Measurements from ENCODE around the gene SPNS2. TPM values are rescaled to one million over a fixed set of nuclear protein-coding genes. Genes with fewer than 3 reads are reported as not detected.

SPNS2 gene
- total RNA-seq, 1 donor from 2014 or later: 0.34 TPM

- H3K36me3 ChIP-seq: no peaks in the 10 kb centered on the region
- peaks cover 6% of the 10 kb centered on the region for H3K36me3 Mint-ChIP-seq
These were observed 52.5 kb downstream of the SPNS2 start for GRCh38 chr17:4551141-4551540.

DNA sequence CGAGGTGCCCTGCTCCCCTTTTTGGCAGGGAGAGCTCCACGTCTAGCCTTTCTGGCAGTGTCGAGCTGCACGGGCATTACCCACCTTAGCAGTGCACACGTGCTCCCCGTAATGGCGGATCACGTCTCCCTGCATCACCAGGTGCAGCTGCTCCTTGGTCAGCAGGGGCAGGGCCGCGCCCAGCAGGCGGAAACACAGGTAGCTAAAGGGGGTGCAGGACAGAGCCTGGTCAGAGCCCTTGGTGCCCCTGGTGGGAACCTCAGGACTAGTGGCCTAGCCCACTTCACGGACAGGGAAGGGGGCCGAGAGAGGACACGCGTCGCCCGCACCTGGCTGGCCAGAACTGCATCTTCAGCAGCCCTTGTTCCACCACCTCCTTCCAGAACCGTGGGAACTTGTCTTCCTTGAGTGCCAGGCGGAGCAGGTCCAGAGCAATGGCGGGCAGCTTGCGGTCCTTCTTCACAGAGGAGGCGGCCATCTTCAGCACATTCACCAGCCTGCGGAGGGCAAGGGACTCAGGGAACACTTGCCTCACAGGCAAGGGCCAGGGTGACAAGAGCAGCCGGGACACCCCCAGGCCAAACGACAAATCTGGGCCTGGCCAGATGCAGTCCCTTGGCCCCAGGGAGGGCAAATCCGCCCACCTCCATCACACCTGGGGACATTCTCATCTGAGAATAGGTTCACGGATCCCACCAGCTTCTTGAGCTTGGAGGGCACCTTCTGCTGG, 53.3 kb downstream of the SPNS2 start:
- Mint-ChIP-seq H3K36me3 (peaks cover 6% of the 10 kb centered on the region), H3K27me3 (ENCODE audit: insufficient read depth, low read depth) (peaks cover 10% of the 10 kb centered on the region), H3K4me3 (no peak overlapping the region), H3K9me3 (no peaks in the 10 kb centered on the region), H3K27ac (no peak overlapping the region), H3K4me1 (peaks cover 23% of the 10 kb centered on the region)
- no peak overlapping the region for H3K9ac ChIP-seq
- TF ChIP-seq, protein P1, sequence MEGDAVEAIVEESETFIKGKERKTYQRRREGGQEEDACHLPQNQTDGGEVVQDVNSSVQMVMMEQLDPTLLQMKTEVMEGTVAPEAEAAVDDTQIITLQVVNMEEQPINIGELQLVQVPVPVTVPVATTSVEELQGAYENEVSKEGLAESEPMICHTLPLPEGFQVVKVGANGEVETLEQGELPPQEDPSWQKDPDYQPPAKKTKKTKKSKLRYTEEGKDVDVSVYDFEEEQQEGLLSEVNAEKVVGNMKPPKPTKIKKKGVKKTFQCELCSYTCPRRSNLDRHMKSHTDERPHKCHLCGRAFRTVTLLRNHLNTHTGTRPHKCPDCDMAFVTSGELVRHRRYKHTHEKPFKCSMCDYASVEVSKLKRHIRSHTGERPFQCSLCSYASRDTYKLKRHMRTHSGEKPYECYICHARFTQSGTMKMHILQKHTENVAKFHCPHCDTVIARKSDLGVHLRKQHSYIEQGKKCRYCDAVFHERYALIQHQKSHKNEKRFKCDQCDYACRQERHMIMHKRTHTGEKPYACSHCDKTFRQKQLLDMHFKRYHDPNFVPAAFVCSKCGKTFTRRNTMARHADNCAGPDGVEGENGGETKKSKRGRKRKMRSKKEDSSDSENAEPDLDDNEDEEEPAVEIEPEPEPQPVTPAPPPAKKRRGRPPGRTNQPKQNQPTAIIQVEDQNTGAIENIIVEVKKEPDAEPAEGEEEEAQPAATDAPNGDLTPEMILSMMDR (IDR thresholded peaks at IDR 0.05): no peak
- TF ChIP-seq EZH2 (IDR thresholded peaks at IDR 0.05): no peak
- no peak for TF ChIP-seq EZH2phosphoT487 (IDR thresholded peaks at IDR 0.05)
- no peaks in the 10 kb centered on the region for H3K36me3 ChIP-seq
- peaks cover 11% of the 10 kb centered on the region for H3F3A ChIP-seq (ENCODE audit: low read depth)
- no peak overlapping the region for H2AFZ ChIP-seq (replicated peaks)
- peaks cover 4% of the 10 kb centered on the region for H4K20me1 ChIP-seq (ENCODE audit: low read depth)
- H3K27me3 ChIP-seq: no peaks in the 10 kb centered on the region
- no peak overlapping the region for H3K4me3 ChIP-seq
- peaks cover 20% of the 10 kb centered on the region for H3K4me1 ChIP-seq
- H3K79me2 ChIP-seq (ENCODE audit: low read depth): peaks cover 18% of the 10 kb centered on the region
- no peak overlapping the region for H3K4me2 ChIP-seq
- no peaks in the 10 kb centered on the region for H3K9me3 ChIP-seq (ENCODE audit: low read depth)
- H3K27ac ChIP-seq: no peak overlapping the region
- no peak for DNase-seq (ENCODE audit: low spot score)

More at GRCh38 chr17:4551141-4551540, 52.5 kb downstream of the SPNS2 start:
- Histone ChIP-seq H3F3A (ENCODE audit: low read depth) (peaks cover 8% of the 10 kb centered on the region), H3K27me3 (no peaks in the 10 kb centered on the region), H3K4me3 (no peak overlapping the region), H2AFZ (replicated peaks) (no peak overlapping the region), H3K79me2 (ENCODE audit: low read depth) (peaks cover 18% of the 10 kb centered on the region), H3K27ac (no peak overlapping the region), H4K20me1 (ENCODE audit: low read depth) (peaks cover 4% of the 10 kb centered on the region), H3K9me3 (ENCODE audit: low read depth) (no peaks in the 10 kb centered on the region), H3K4me2 (no peak overlapping the region), H3K9ac (no peak overlapping the region), H3K4me1 (peaks cover 17% of the 10 kb centered on the region)
- Mint-ChIP-seq H3K4me1 (peaks cover 16% of the 10 kb centered on the region), H3K27ac (no peak overlapping the region), H3K27me3 (ENCODE audit: insufficient read depth, low read depth) (peaks cover 8% of the 10 kb centered on the region), H3K9me3 (no peaks in the 10 kb centered on the region), H3K4me3 (no peak overlapping the region)
- no peak for DNase-seq (ENCODE audit: low spot score)
- no peak for TF ChIP-seq EZH2phosphoT487 (IDR thresholded peaks at IDR 0.05)
- TF ChIP-seq, protein P1 (IDR thresholded peaks at IDR 0.05): peak; percentile 15

- Histone ChIP-seq H3K9me3 (ENCODE audit: low read depth) (no peaks in the 10 kb centered on the region), H3K79me2 (ENCODE audit: low read depth) (peaks cover 18% of the 10 kb centered on the region), H3K36me3 (no peaks in the 10 kb centered on the region), H3K27ac (no peak overlapping the region), H3F3A (ENCODE audit: low read depth) (peaks cover 11% of the 10 kb centered on the region), H3K27me3 (no peaks in the 10 kb centered on the region), H3K4me1 (peaks cover 20% of the 10 kb centered on the region), H4K20me1 (ENCODE audit: low read depth) (peaks cover 4% of the 10 kb centered on the region), H2AFZ (replicated peaks) (no peak overlapping the region), H3K9ac (no peak overlapping the region), H3K4me3 (no peak overlapping the region), H3K4me2 (peak overlapping the region; percentile 97)
- H3K36me3 Mint-ChIP-seq: peaks cover 6% of the 10 kb centered on the region
- peaks cover 12% of the 10 kb centered on the region for H3K27me3 Mint-ChIP-seq (ENCODE audit: insufficient read depth, low read depth)
- no peak for DNase-seq (ENCODE audit: low spot score)
- TF ChIP-seq EZH2 (IDR thresholded peaks at IDR 0.05): no peak
- TF ChIP-seq, protein P1 (IDR thresholded peaks at IDR 0.05): no peak
- no peak for TF ChIP-seq EZH2phosphoT487 (IDR thresholded peaks at IDR 0.05)
- H3K9me3 Mint-ChIP-seq: no peaks in the 10 kb centered on the region
- peak overlapping the region; percentile 76 for H3K4me3 Mint-ChIP-seq
- peaks cover 31% of the 10 kb centered on the region for H3K4me1 Mint-ChIP-seq
- H3K27ac Mint-ChIP-seq: no peak overlapping the region
These were observed 55.0 kb downstream of the SPNS2 start for GRCh38 chr17:4553669-4554068.

All from neural progenitor cell (in vitro differentiated cells).